GM12878 (cell line): ENCODE results near the gene NEU4. TPM values are rescaled to one million over a fixed set of nuclear protein-coding genes. Genes with fewer than 3 reads are reported as not detected.

Experiments
- ATAC-seq: fragments of 200-7000 bp; cut with Tn5 transposase; 3 replicates; pipeline ENCODE4 v1.9.1; 2020; ENCODE audit warnings: mild to moderate bottlenecking, moderate library complexity
- BruUV-seq: library from RNA; stranded (reverse); fragments of 400-500 nt; replicated peaks from 2 replicates; lab custom pipeline; 2021; lab: Mats Ljungman, UMichigan
- CTCF ChIA-PET: fragments of 300-600 bp; sonication (Branson Sonifier 250); formaldehyde crosslinking; extraction: SDS; loops from one replicate; lab custom pipeline; 2021; ENCODE audit warnings: inconsistent platforms; lab: Yijun Ruan, JAX
- POLR2A ChIA-PET: fragments of 350-600 bp; formaldehyde crosslinking; extraction: SDS; loops from one replicate; lab custom pipeline; 2021; ENCODE audit warnings: inconsistent platforms; lab: Charles Lee
- RAD21 ChIA-PET: fragments of 300-600 bp; sonication (Branson Sonifier 250); formaldehyde crosslinking; loops from one replicate; lab custom pipeline; 2023; ENCODE audit warnings: antibody characterized with exemption; ENCODE audit not compliant: unreplicated experiment; lab: Charles Lee
- SMC1A ChIA-PET: fragments of 300-600 bp; sonication (Branson Sonifier 250); formaldehyde crosslinking; loops from one replicate; lab custom pipeline; 2023; ENCODE audit not compliant: unreplicated experiment, uncharacterized antibody; lab: Charles Lee
- DNase-seq: peaks from one replicate; pipeline ENCODE4 v3.0.0-alpha.2; 2011; ENCODE audit warnings: low read depth, low spot score
- FAIRE-seq: peaks from 3 replicates; lab custom pipeline; 2011; peaks lifted over from hg19 to GRCh38; lab: Jason Lieb, UNC
- H2AFZ ChIP-seq: 2 replicates; pipeline ENCODE4 v1.6.0; 2011; ENCODE audit warnings: low read depth, low read length, control low read depth; ENCODE audit not compliant: control insufficient read depth
- H3K27ac ChIP-seq: 2 replicates; pipeline ENCODE4 v1.5.1; 2011; ENCODE audit warnings: control low read depth; ENCODE audit not compliant: control insufficient read depth, insufficient read depth
- H3K27me3 ChIP-seq, 2 experiments: replicated peaks in 1 of 2; 2 replicates each; pipeline versions ENCODE4 v1.6.0 to v1.6.1; 2011; ENCODE audit warnings: low read length in 1 of 2; ENCODE audit not compliant: control insufficient read depth in 2 of 2, insufficient read depth in 2 of 2
- H3K36me3 ChIP-seq, 2 experiments: 2 replicates each; pipeline ENCODE4 v1.5.1; 2011; ENCODE audit warnings: low read length in 1 of 2; ENCODE audit not compliant: control insufficient read depth in 2 of 2, insufficient read depth in 2 of 2
- H3K4me1 ChIP-seq: 2 replicates; pipeline ENCODE4 v1.6.1; 2011; ENCODE audit warnings: mild to moderate bottlenecking, low read length, moderate library complexity, mixed read lengths; ENCODE audit not compliant: control insufficient read depth, insufficient read depth
- H3K4me2 ChIP-seq: 2 replicates; pipeline ENCODE4 v1.6.0; 2011; ENCODE audit warnings: control low read depth; ENCODE audit not compliant: control insufficient read depth, insufficient read depth
- H3K4me3 ChIP-seq: fragments of 200-600 bp; sonication (generic); 2 replicates; pipeline ENCODE4 v1.5.1; 2016
- H3K79me2 ChIP-seq: 2 replicates; pipeline ENCODE4 v1.6.0; 2011; ENCODE audit warnings: low read length; ENCODE audit not compliant: control insufficient read depth, insufficient read depth
- H3K9ac ChIP-seq: 2 replicates; pipeline ENCODE4 v1.8.0; 2011; ENCODE audit warnings: low read length, control low read depth, mixed read lengths; ENCODE audit not compliant: control insufficient read depth, insufficient read depth
- H3K9me3 ChIP-seq: replicated peaks from 3 replicates; pipeline ENCODE4 v1.5.1; 2011; ENCODE audit warnings: mild to moderate bottlenecking, low read length; ENCODE audit not compliant: control insufficient read depth, insufficient read depth
- H4K20me1 ChIP-seq: 2 replicates; pipeline ENCODE4 v1.6.0; 2011; ENCODE audit not compliant: control insufficient read depth, insufficient read depth
- BCL11A ChIP-seq: IDR thresholded peaks from 2 replicates; pipeline ENCODE4 v1.6.1; 2011; ENCODE audit warnings: low read depth, low read length
- IKZF1 ChIP-seq: fragments of 450-650 bp; conservative IDR thresholded peaks from 2 replicates; pipeline ENCODE4 v1.6.1; 2017; ENCODE audit warnings: antibody characterized with exemption, mild to moderate bottlenecking
- IKZF2 ChIP-seq, 2 experiments: fragments of 450-650 bp; IDR thresholded peaks; 2 replicates each; pipeline ENCODE4 v1.6.1; 2017; ENCODE audit warnings: mild to moderate bottlenecking in 2 of 2, moderate library complexity in 2 of 2
- POLR2A ChIP-seq: IDR thresholded peaks from 2 replicates; pipeline ENCODE4 v1.6.1; 2011; ENCODE audit warnings: low read depth, mild to moderate bottlenecking, low read length
- SPI1 ChIP-seq: IDR thresholded peaks from 2 replicates; pipeline ENCODE4 v1.6.1; 2011; ENCODE audit warnings: low read depth, mild to moderate bottlenecking, low read length, moderate library complexity, borderline replicate concordance; ENCODE audit not compliant: insufficient read depth
- WGBS: methylation state at CpG from one replicate; pipeline ENCODE4 v1.1.6; 2016; ENCODE audit warnings: low lambda C conversion rate; ENCODE audit not compliant: insufficient replicate concordance, insufficient coverage; ENCODE audit errors: missing lambda C conversion rate; 5-methylcytosine and 5-hydroxymethylcytosine counted together
- in situ Hi-C: fragments of 300-500 bp; cut with MboI; formaldehyde crosslinking; loops from 9 replicates; pipeline ENCODE4 v1.14.3; 2018; ENCODE audit warnings: mixed read lengths
- intact Hi-C: fragments of 100-400 bp; cut with micrococcal nuclease; formaldehyde crosslinking; loops from one replicate; pipeline ENCODE4 v1.14.2; 2022; ENCODE audit not compliant: unreplicated experiment
- polyA plus RNA-seq, 11 experiments: library from polyadenylated mRNA; depleted of rRNA in 4 of 11; unstranded in 6 of 11; stranded (reverse) in 5 of 11; fragments of >200 nt; fragmentation: Nextera tagmentation in 4 of 11; fragmentation: Illumina TruSeq in 1 of 11; extraction: Ambion mirVana in 4 of 11; extraction: Trizol in 1 of 11; gene quantifications; 1 replicate in 1 of 11; 2 replicates in 10 of 11; pipeline versions ENCODE4 v1.2.1 to v1.2.3, GENCODE V29; 2011 to 2016; ENCODE audit warnings: inconsistent platforms in 2 of 11, missing spikeins in 2 of 11, low read depth in 1 of 11
- total RNA-seq, 4 experiments: library from RNA; depleted of rRNA in 3 of 4; stranded (reverse); fragments of >200 nt in 3 of 4; fragmentation: Illumina TruSeq in 1 of 4; extraction: Trizol in 1 of 4; gene quantifications; 2 replicates each; pipeline versions ENCODE4 v1.2.1 to v1.2.3, GENCODE V29; 2013 to 2021
- TF ChIP-seq, protein P1 (sequence below): IDR thresholded peaks from 2 replicates; pipeline ENCODE4 v1.6.1; 2011; ENCODE audit warnings: low read depth, low read length, improper control_type of control experiment, borderline replicate concordance

NEU4 gene
- total and polyA plus RNA-seq, 10 of the 15 experiments (the other 5 are each of a cell fraction or from before 2014, with no cell fraction given): 0.01 to 0.28 (median 0.14) TPM; not detected in 5

DNA sequence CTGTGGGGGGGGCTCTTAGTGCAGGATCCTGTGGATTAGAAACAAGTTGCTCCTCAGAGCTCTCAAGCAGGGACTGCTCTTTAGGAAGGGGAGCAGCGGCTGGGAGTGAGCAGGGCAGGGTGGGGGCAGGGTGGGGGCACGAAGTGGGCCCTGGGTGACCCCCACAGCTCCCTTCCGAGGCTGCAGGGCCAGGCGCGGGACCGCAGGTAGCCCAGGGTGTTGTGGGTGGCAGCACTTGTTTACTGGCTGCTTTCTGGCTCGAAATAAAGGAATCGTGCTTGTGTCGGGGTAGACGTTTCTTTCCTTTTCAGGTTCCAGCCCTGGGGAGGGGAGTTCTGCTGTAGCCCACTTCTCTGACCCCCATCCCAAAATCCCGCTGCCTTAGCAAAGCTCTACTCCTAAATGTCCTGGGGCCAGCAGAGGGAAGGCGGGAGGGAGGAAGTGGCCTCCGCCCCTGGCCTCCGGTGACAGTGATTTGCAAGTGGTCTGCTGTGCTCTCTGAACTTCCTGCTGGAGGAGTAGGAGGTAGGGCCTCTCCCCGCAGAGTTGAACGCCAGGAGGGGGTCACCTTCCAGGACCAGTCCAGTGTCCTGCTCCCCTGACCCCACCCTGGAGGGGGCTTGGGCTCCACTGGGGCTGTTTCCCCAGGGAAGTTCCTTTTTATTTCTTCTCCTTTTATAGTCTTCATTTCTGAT, 8.3 kb downstream of the NEU4 start:
- WGBS: 3% methylated on average over 16 of the region's 16 CpGs
- POLR2A ChIA-PET: interaction anchor here (0.6 to 1.0 kb wide), 2 partner anchors 52 to 1058 kb away, joined by 3 read pairs; no protein-coding TSS in a partner anchor
- no peaks in the 10 kb centered on the region for H3K36me3 ChIP-seq
- H3K4me1 ChIP-seq: peaks cover 7% of the 10 kb centered on the region
- no peaks in the 10 kb centered on the region for H3K79me2 ChIP-seq
- H3K4me3 ChIP-seq: no peak overlapping the region
- peak; percentile 13; the same call in 1 of the 3 replicates for ATAC-seq
- no peak for DNase-seq
- H3K9ac ChIP-seq: no peak overlapping the region
- intact Hi-C loops: no loop called here
- H3K27ac ChIP-seq: no peak overlapping the region
- no peaks in the 10 kb centered on the region; the same call in 2 of the 3 replicates for H3K9me3 ChIP-seq
- H3K4me2 ChIP-seq: peak overlapping the region; percentile 54
- H3K27me3 ChIP-seq: no peaks in the 10 kb centered on the region
- BruUV-seq: no TSS peak
- SMC1A ChIA-PET: interaction anchor here (0.9 kb wide), 1 partner anchor 84 kb away, joined by 4 read pairs; no protein-coding TSS in a partner anchor
- no peaks in the 10 kb centered on the region for H4K20me1 ChIP-seq
- peak overlapping the region; percentile 72 for H2AFZ ChIP-seq
- CTCF ChIA-PET: no interaction called here
- peak; percentile 18 for FAIRE-seq
- in situ Hi-C loops: no loop called here
- TF ChIP-seq IKZF1 (0 out of 2 replicates have a peak, but pooled peaks have one; percentile 29), SPI1 (peak; percentile 40; the same call in 1 of the 2 replicates), BCL11A (no peak), IKZF2 (IDR thresholded peaks at IDR 0.05) (0 out of 4 replicates have a peak, but pooled peaks of 1 of the 2 experiments have one; percentile 31), POLR2A (0 out of 2 replicates have a peak, but pooled peaks have one; percentile 22)
- TF ChIP-seq, protein P1, sequence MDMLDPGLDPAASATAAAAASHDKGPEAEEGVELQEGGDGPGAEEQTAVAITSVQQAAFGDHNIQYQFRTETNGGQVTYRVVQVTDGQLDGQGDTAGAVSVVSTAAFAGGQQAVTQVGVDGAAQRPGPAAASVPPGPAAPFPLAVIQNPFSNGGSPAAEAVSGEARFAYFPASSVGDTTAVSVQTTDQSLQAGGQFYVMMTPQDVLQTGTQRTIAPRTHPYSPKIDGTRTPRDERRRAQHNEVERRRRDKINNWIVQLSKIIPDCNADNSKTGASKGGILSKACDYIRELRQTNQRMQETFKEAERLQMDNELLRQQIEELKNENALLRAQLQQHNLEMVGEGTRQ: no peak
- RAD21 ChIA-PET: no interaction called here
